ENCODE data around the gene UBASH3B.

- no peak for TF ChIP-seq CTCF (conservative IDR thresholded peaks at IDR 0.05 in 1 of 2, IDR thresholded peaks at IDR 0.05 in 1 of 2; ENCODE audit: low read depth in 1 of 2, low read length in 2 of 2)
- TF ChIP-seq EZH2 (IDR thresholded peaks at IDR 0.05; ENCODE audit: low read length, missing control alignments): no peak
These were observed 122.6 kb downstream of the UBASH3B start for GRCh38 chr11:122778148-122778547.

Data from fibroblast of lung (primary cell).